AG09319 (cell line): ENCODE results near the gene C8G.
A peak's percentile ranks its signal among the peaks of the same experiment; 100 is the strongest.

ENCODE experiments used
- DNase-seq: peaks from one replicate; pipeline ENCODE4 v3.0.0-alpha.2; 2010; ENCODE audit warnings: low read depth; ENCODE audit errors: extremely low read depth
- TF ChIP-seq, protein P1 (sequence below): IDR thresholded peaks from 2 replicates; pipeline ENCODE4 v1.5.1; 2011; ENCODE audit warnings: low read depth, mild to moderate bottlenecking, inconsistent platforms, low read length, moderate library complexity

The C8G gene

DNA sequence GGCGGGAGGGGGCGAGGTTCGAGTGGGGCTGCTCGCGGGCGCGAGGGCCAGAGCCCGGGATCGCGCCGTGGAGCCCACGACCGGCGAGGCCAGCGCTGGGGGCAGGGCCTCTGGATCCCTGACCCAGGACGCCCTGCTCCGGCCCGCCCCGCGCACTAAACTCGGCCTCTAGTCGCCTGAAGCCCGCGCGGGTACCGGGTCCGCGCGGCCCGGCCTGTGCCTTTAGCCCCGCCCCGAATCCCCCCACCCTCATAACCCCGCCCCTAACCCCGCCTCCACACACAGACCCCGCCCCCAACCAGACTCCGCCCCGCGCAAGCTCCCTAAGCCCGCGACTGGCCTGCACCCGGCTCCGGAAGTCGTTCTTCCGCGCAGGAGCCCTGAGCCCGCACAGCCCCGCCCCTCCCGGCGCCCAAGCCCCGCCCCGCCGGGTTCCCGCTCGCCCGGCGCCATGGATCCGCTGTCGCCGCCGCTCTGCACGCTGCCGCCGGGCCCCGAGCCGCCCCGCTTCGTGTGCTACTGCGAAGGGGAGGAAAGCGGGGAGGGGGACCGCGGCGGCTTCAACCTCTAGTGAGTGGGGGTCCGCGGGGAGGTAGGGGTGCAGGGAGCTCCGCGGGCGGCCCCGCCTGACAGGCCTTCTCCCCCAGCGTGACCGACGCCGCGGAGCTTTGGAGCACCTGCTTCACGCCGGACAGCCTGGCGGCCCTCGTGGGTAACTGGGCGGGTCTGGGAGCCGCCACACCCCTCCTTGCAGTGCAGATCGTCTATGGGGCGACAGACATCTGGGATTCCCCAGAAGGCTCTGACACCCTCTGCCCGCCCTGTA, 47.2 kb downstream of the C8G start, which contains the start of gene PAXX:
PAXX (plus strand) TSS at position 430 of the 826 bp plus-strand sequence; CDS start at position 452, 22 bp downstream.
- DNase-seq = peak; percentile 63
- TF ChIP-seq, protein P1, sequence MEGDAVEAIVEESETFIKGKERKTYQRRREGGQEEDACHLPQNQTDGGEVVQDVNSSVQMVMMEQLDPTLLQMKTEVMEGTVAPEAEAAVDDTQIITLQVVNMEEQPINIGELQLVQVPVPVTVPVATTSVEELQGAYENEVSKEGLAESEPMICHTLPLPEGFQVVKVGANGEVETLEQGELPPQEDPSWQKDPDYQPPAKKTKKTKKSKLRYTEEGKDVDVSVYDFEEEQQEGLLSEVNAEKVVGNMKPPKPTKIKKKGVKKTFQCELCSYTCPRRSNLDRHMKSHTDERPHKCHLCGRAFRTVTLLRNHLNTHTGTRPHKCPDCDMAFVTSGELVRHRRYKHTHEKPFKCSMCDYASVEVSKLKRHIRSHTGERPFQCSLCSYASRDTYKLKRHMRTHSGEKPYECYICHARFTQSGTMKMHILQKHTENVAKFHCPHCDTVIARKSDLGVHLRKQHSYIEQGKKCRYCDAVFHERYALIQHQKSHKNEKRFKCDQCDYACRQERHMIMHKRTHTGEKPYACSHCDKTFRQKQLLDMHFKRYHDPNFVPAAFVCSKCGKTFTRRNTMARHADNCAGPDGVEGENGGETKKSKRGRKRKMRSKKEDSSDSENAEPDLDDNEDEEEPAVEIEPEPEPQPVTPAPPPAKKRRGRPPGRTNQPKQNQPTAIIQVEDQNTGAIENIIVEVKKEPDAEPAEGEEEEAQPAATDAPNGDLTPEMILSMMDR = no peak

DNA sequence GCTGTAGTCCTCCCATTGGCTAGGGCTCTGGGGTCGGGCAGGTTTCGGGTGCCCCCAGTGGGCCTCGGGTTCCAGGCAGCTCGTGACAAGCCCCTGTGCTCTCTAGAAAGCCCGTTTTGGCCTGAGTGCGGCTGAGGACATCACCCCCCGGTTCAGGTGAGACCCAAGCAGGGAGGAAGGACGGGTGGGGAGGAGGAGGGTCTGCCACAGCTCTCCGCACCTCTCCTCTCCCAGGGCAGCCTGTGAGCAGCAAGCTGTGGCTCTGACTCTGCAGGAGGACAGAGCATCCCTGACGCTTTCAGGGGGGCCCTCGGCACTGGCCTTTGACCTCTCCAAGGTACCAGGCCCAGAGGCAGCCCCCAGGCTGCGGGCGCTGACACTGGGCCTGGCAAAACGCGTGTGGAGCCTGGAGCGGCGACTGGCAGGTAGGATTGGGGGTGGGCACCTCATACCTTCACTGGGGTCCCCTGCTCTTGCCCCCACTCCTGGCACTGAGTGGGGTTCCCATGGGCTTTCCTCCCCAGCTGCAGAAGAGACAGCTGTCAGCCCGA, 47.9 kb downstream of the C8G start:
- TF ChIP-seq, protein P1 = no peak
- no peak for DNase-seq

- TF ChIP-seq, protein P1 = no peak
Observed at GRCh38 chr9:136994180-136994887, 49.3 kb downstream of the C8G start.

GRCh38 chr9:136994888-136995230, 49.8 kb downstream of the C8G start:
- no peak for DNase-seq
- TF ChIP-seq, protein P1 = no peak

More at GRCh38 chr9:136994180-136994887, 49.3 kb downstream of the C8G start:
- DNase-seq = no peak

DNA sequence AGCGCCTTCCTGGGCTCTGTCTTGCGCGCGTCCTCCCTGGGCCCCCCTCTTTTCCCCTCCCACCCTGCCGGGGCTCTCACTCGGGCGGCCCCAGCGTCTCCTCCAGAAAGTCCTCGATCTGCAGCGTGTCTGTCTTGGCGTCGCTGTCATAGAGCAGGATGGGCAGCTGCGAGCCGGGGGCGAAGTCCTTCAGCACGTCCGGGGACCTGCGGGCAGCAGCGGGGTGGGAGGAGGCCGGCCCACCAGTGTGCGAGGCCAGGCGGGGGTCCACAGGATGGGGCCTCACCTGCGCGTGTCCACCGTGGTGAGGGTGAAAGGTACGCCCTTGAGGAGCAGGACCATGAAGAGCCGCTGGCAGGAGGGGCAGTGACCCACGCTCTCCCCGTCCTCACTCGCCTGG, 50.3 kb downstream of the C8G start:
- no peak for DNase-seq
- TF ChIP-seq, protein P1 = no peak

GRCh38 chr9:136995772-136996311, 50.8 kb downstream of the C8G start:
- peak; percentile 4 for DNase-seq
- TF ChIP-seq, protein P1 = no peak
